HCT116 (cell line): ENCODE measurements around the gene C5orf22. TPM values are rescaled to one million over a fixed set of nuclear protein-coding genes. Genes with fewer than 3 reads are reported as not detected.

Experiments used
- ATAC-seq: fragments of 200-7000 bp; cut with Tn5 transposase; 2 replicates; pipeline ENCODE4 v1.9.1; 2020; ENCODE audit warnings: mild to moderate bottlenecking, moderate library complexity
- Bru-seq: library from RNA; stranded (reverse); fragments of 400-500 nt; gene quantifications from one replicate; lab custom pipeline; 2021; lab: Mats Ljungman, UMichigan
- BruChase-seq, 2 experiments: library from RNA; stranded (reverse); fragments of 400-500 nt; gene quantifications; one replicate each; lab custom pipeline; 2021; lab: Mats Ljungman, UMichigan
- BruUV-seq: library from RNA; stranded (reverse); fragments of 400-500 nt; replicated peaks from 2 replicates; lab custom pipeline; 2021; lab: Mats Ljungman, UMichigan
- CTCF ChIA-PET: fragments of 300-600 bp; sonication (Branson Sonifier 250); formaldehyde crosslinking; loops from one replicate; lab custom pipeline; 2021; ENCODE audit warnings: antibody characterized with exemption; lab: Charles Lee
- POLR2A ChIA-PET: fragments of 300-600, 350-600 bp; sonication (Branson Sonifier 250); formaldehyde crosslinking; loops from one replicate; lab custom pipeline; 2021; ENCODE audit warnings: antibody characterized with exemption; lab: Charles Lee
- RAD21 ChIA-PET, 2 experiments: fragments of 300-600 bp; sonication (Branson Sonifier 250); formaldehyde crosslinking; loops; one replicate each; lab custom pipeline; 2023; ENCODE audit warnings: low total read pairs in 2 of 2; ENCODE audit not compliant: uncharacterized antibody in 2 of 2, unreplicated experiment in 2 of 2, low non-redundant PET in 1 of 2; lab: Charles Lee
- DNase-seq: peaks from one replicate; pipeline ENCODE4 v3.0.0-alpha.2; 2010; ENCODE audit warnings: low read depth, low spot score
- H2AFZ ChIP-seq: fragments of 200-600 bp; shearing (Covaris generic), sonication (generic); 2 replicates; pipeline ENCODE4 v1.6.1; 2017; ENCODE audit warnings: low read depth, mixed run types, mixed read lengths, antibody characterized with exemption, low read length; ENCODE audit not compliant: poor library complexity, severe bottlenecking
- H3K27ac ChIP-seq: 2 replicates; pipeline ENCODE4 v1.5.1; 2012; ENCODE audit warnings: low read depth, low read length
- H3K27me3 ChIP-seq: fragments of 200-600 bp; sonication (generic); 2 replicates; pipeline ENCODE4 v1.6.1; 2016; ENCODE audit warnings: mixed run types, low read length, mixed read lengths; ENCODE audit not compliant: insufficient read depth
- H3K36me3 ChIP-seq, 2 experiments: fragments of 200-500 bp in 1 of 2; fragments of 200-600 bp in 1 of 2; sonication (Bioruptor generic) in 1 of 2; sonication (generic) in 1 of 2; 2 replicates each; pipeline versions ENCODE4 v1.5.1 to v1.6.1; 2014 to 2016; ENCODE audit warnings: low read length in 2 of 2, inconsistent platforms in 1 of 2, mixed read lengths in 1 of 2, mixed run types in 1 of 2; ENCODE audit not compliant: insufficient read depth in 2 of 2, control insufficient read depth in 1 of 2
- H3K4me1 ChIP-seq, 2 experiments: fragments of 200-600 bp in 1 of 2; sonication (generic) in 1 of 2; 2 replicates each; pipeline versions ENCODE4 v1.5.1 to v1.6.1; 2012 to 2017; ENCODE audit warnings: low read length in 2 of 2, inconsistent platforms in 1 of 2, mild to moderate bottlenecking in 1 of 2, mixed read lengths in 1 of 2, mixed run types in 1 of 2, moderate library complexity in 1 of 2; ENCODE audit not compliant: insufficient read depth in 2 of 2, control insufficient read depth in 1 of 2
- H3K4me2 ChIP-seq: fragments of 200-600 bp; sonication (generic); 2 replicates; pipeline ENCODE4 v1.6.1; 2017; ENCODE audit warnings: mixed run types, low read length, mixed read lengths
- H3K4me3 ChIP-seq, 2 experiments: fragments of 200-600 bp in 1 of 2; sonication (generic) in 1 of 2; replicated peaks in 1 of 2; 2 replicates each; pipeline ENCODE4 v1.5.1; 2011 to 2016; ENCODE audit warnings: low read length in 2 of 2, control low read depth in 1 of 2, low read depth in 1 of 2, mild to moderate bottlenecking in 1 of 2, mixed read lengths in 1 of 2, mixed run types in 1 of 2
- H3K79me2 ChIP-seq: fragments of 200-600 bp; sonication (generic); 2 replicates; pipeline ENCODE4 v1.6.1; 2017; ENCODE audit warnings: mild to moderate bottlenecking, mixed run types, low read length, moderate library complexity, mixed read lengths; ENCODE audit not compliant: insufficient read depth
- H3K9ac ChIP-seq: fragments of 200-600 bp; sonication (generic); 2 replicates; pipeline ENCODE4 v1.6.1; 2016; ENCODE audit warnings: low read length, mixed read lengths
- H3K9me2 ChIP-seq: fragments of 200-600 bp; sonication (generic), shearing (Covaris generic); 2 replicates; pipeline ENCODE4 v1.6.1; 2017; ENCODE audit warnings: mixed run types, mild to moderate bottlenecking, moderate library complexity; ENCODE audit not compliant: insufficient read depth
- H3K9me3 ChIP-seq, 2 experiments: fragments of 200-500 bp in 1 of 2; fragments of 200-600 bp in 1 of 2; sonication (Bioruptor generic) in 1 of 2; sonication (generic) in 1 of 2; 2 replicates each; pipeline ENCODE4 v1.6.1; 2014 to 2017; ENCODE audit warnings: low read length in 2 of 2, mixed read lengths in 2 of 2, inconsistent platforms in 1 of 2, low read depth in 1 of 2, mild to moderate bottlenecking in 1 of 2, mixed run types in 1 of 2, moderate library complexity in 1 of 2; ENCODE audit not compliant: control insufficient read depth in 1 of 2, insufficient read depth in 1 of 2
- H4K20me1 ChIP-seq: fragments of 200-600 bp; sonication (generic), shearing (Covaris generic); 2 replicates; pipeline ENCODE4 v1.6.1; 2017; ENCODE audit warnings: mixed run types, mild to moderate bottlenecking, moderate library complexity; ENCODE audit not compliant: insufficient read depth
- CBX3 ChIP-seq: IDR thresholded peaks from 2 replicates; pipeline ENCODE4 v1.6.1; 2012; ENCODE audit warnings: low read depth
- CEBPB ChIP-seq: IDR thresholded peaks from 2 replicates; pipeline ENCODE4 v1.6.1; 2012; ENCODE audit warnings: low read depth
- EGR1 ChIP-seq: IDR thresholded peaks from 2 replicates; pipeline ENCODE4 v1.6.1; 2012; ENCODE audit warnings: low read depth
- ELF1 ChIP-seq: IDR thresholded peaks from 2 replicates; pipeline ENCODE4 v1.6.1; 2012; ENCODE audit warnings: low read depth, borderline replicate concordance
- EZH2phosphoT487 ChIP-seq: fragments of 200-600 bp; IDR thresholded peaks from 2 replicates; pipeline ENCODE4 v1.6.1; 2018; ENCODE audit warnings: antibody characterized with exemption, borderline replicate concordance
- FOSL1 ChIP-seq: IDR thresholded peaks from 2 replicates; pipeline ENCODE4 v1.6.1; 2012; ENCODE audit warnings: low read depth
- JUND ChIP-seq: IDR thresholded peaks from 2 replicates; pipeline ENCODE4 v1.6.1; 2012
- POLR2A ChIP-seq: IDR thresholded peaks from 2 replicates; pipeline ENCODE4 v1.7.0; 2011; ENCODE audit warnings: borderline replicate concordance; ENCODE audit not compliant: insufficient read depth, insufficient read length; ENCODE audit errors: extremely low read depth
- POLR2AphosphoS5 ChIP-seq: IDR thresholded peaks from 2 replicates; pipeline ENCODE4 v1.6.1; 2011; ENCODE audit warnings: mild to moderate bottlenecking, low read depth, low read length, moderate library complexity
- RAD21 ChIP-seq: IDR thresholded peaks from 2 replicates; pipeline ENCODE4 v1.6.1; 2012; ENCODE audit warnings: low read depth, mild to moderate bottlenecking
- SIN3A ChIP-seq: IDR thresholded peaks from 2 replicates; pipeline ENCODE4 v1.6.1; 2012; ENCODE audit warnings: low read depth
- SP1 ChIP-seq: IDR thresholded peaks from 2 replicates; pipeline ENCODE4 v1.6.1; 2012; ENCODE audit warnings: low read depth
- TCF7L2 ChIP-seq: IDR thresholded peaks from 2 replicates; pipeline ENCODE4 v1.7.0; 2011; ENCODE audit warnings: borderline replicate concordance, inconsistent platforms; ENCODE audit not compliant: insufficient read depth, insufficient read length; ENCODE audit errors: extremely low read depth
- YY1 ChIP-seq: IDR thresholded peaks from 2 replicates; pipeline ENCODE4 v1.6.1; 2011; ENCODE audit warnings: low read length, low read depth, moderate library complexity, mild to moderate bottlenecking; ENCODE audit not compliant: insufficient replicate concordance; ENCODE audit errors: extremely low read depth
- ZFX ChIP-seq: fragments of 450-650 bp; IDR thresholded peaks from 2 replicates; pipeline ENCODE4 v1.6.1; 2017
- ZNF274 ChIP-seq: fragments of 200-500 bp; sonication (Bioruptor generic); IDR thresholded peaks from 2 replicates; pipeline ENCODE4 v1.6.1; 2014; ENCODE audit warnings: mild to moderate bottlenecking, low read depth, low read length, inconsistent platforms
- intact Hi-C: fragments of 100-400 bp; cut with micrococcal nuclease; formaldehyde crosslinking; loops from 2 replicates; pipeline ENCODE4 v1.10.0; 2022
- long read RNA-seq: library from polyadenylated mRNA; unstranded; transcript quantifications from one replicate; pipeline ENCODE4 v2.0.0, GENCODE V29; 2021; ENCODE audit not compliant: unreplicated experiment
- polyA plus RNA-seq: library from polyadenylated mRNA; unstranded; fragments of >200 nt; gene quantifications from 2 replicates; pipeline ENCODE4 v1.2.1, GENCODE V29; 2012; ENCODE audit warnings: missing spikeins
- total RNA-seq: library from RNA; stranded (reverse); gene quantifications from one replicate; pipeline ENCODE4 v1.2.1, GENCODE V29; 2021; ENCODE audit not compliant: unreplicated experiment
- TF ChIP-seq, protein P1 (sequence below): IDR thresholded peaks from 2 replicates; pipeline ENCODE4 v1.6.1; 2012
- TF ChIP-seq, protein P2 (sequence below): IDR thresholded peaks from 2 replicates; pipeline ENCODE4 v1.6.1; 2011; ENCODE audit warnings: mild to moderate bottlenecking, low read length, moderate library complexity; ENCODE audit not compliant: insufficient replicate concordance; ENCODE audit errors: extremely low read depth
- TF ChIP-seq, protein P3 (sequence below), 3 experiments: fragments of 200-600 bp in 1 of 3; sonication (generic) in 1 of 3; IDR thresholded peaks in 2 of 3; conservative IDR thresholded peaks in 1 of 3; 2 replicates each; pipeline ENCODE4 v1.5.1; 2012 to 2017; ENCODE audit warnings: low read depth in 2 of 3, low read length in 2 of 3, antibody characterized with exemption in 1 of 3, borderline replicate concordance in 1 of 3, control low read depth in 1 of 3, mild to moderate bottlenecking in 1 of 3, mixed read lengths in 1 of 3, mixed run types in 1 of 3, moderate library complexity in 1 of 3; ENCODE audit not compliant: insufficient read depth in 1 of 3

The C5orf22 gene
- 22.9 TPM for total RNA-seq
- 7.4 and 9.3 TPM in 2 replicates for polyA plus RNA-seq
- Bru-seq, nascent RNA, result percentile 72 among the genes with signal in this experiment
- BruChase-seq, experiment 1, labeled RNA remaining after a 6-hour chase, result percentile 84 among the genes with signal in this experiment
- BruChase-seq, experiment 2, labeled RNA remaining after a 2-hour chase, result percentile 82 among the genes with signal in this experiment
- long read RNA-seq, transcript C5orf22-201 (9 exons, 3,612 nt), result major isoform, 37 of 50 reads
- long read RNA-seq, partial matches to known transcripts, result 0 of 50 reads
- long read RNA-seq, other reads (novel, unspliced or antisense), result 9 of 50 reads

DNA sequence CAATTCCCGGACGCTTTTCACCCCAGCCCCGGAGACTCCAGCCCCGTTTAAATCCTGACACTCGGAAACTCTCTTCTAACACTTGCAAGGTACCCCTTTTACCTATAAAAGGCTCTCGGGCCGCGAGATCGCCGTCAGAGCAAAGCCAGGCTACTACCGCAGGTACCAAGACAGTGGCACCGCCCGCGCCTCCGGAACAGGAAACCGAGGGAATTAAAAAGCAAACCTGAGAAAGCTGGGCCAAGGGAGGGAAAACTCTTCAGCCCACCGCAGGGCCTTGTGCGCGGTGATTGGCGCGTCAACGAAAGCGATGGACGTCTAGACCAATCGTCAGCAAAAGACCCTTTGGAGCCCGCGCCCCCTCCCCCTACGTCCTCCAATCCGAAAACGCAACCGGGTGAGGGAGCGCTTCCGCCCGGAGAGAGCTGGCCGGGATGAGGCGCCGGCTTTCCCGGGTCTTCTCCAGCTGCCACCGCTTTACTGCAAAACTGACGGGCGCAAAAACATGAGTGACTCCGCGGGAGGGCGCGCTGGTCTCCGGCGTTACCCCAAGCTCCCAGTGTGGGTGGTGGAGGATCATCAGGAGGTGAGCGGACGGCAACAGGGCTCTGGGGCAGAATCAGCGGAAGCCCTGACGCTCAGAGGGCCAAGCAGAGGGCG, at the start of gene C5orf22, which contains the start of gene DROSHA:
TSS of gene C5orf22 (plus strand) at position 414 of the 660 bp plus-strand sequence. CDS start at position 506, 92 bp downstream.
TSS of gene DROSHA (minus strand) at position 206 of the 660 bp plus-strand sequence. CDS start 3,034 bp downstream, outside the sequence.
- H3K79me2 ChIP-seq, result peaks cover 65% of the 10 kb centered on the region
- H3K27me3 ChIP-seq, result no peaks in the 10 kb centered on the region
- peak within 1 kb of the TSS; percentile 52 for H2AFZ ChIP-seq
- H3K4me1 ChIP-seq, result peaks cover 11 to 17% of the 10 kb centered on the region in 2 experiments
- H3K9me3 ChIP-seq, result no peaks in the 10 kb centered on the region
- ChIA-PET POLR2A (interaction anchor here (0.6 to 1.5 kb wide), 3 partner anchors 12 to 346 kb away, joined by 3 read pairs; no protein-coding TSS in a partner anchor), RAD21 (interaction anchor here in 1 of 2 experiments (0.7 kb wide), 1 partner anchor 31 kb away, joined by 3 read pairs; no protein-coding TSS in a partner anchor), CTCF (interaction anchor here (0.6 to 1.6 kb wide), 2 partner anchors 277 to 561 kb away, joined by 3 to 6 read pairs; no protein-coding TSS in a partner anchor)
- H3K9me2 ChIP-seq, result no peaks in the 10 kb centered on the region
- DNase-seq (peak; percentile 91), ATAC-seq (peak; percentile 95)
- peak within 1 kb of the TSS; percentile 78 for H3K27ac ChIP-seq
- H4K20me1 ChIP-seq, result no peaks in the 10 kb centered on the region
- intact Hi-C loops, result no loop called here
- H3K4me2 ChIP-seq, result peak within 1 kb of the TSS; percentile 76
- H3K9ac ChIP-seq, result peak within 1 kb of the TSS; percentile 84
- no peak for TF ChIP-seq YY1
- no peak for TF ChIP-seq CBX3
- no peak for TF ChIP-seq RAD21
- TF ChIP-seq EZH2phosphoT487, result no peak
- TF ChIP-seq, protein P1, sequence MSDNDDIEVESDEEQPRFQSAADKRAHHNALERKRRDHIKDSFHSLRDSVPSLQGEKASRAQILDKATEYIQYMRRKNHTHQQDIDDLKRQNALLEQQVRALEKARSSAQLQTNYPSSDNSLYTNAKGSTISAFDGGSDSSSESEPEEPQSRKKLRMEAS, result peak; percentile 45
- peak; percentile 67 for TF ChIP-seq ELF1
- peak; percentile 40 for TF ChIP-seq SIN3A
- peak; percentile 98 for TF ChIP-seq SP1
- TF ChIP-seq TCF7L2, result peak; percentile 21
- TF ChIP-seq, protein P2, sequence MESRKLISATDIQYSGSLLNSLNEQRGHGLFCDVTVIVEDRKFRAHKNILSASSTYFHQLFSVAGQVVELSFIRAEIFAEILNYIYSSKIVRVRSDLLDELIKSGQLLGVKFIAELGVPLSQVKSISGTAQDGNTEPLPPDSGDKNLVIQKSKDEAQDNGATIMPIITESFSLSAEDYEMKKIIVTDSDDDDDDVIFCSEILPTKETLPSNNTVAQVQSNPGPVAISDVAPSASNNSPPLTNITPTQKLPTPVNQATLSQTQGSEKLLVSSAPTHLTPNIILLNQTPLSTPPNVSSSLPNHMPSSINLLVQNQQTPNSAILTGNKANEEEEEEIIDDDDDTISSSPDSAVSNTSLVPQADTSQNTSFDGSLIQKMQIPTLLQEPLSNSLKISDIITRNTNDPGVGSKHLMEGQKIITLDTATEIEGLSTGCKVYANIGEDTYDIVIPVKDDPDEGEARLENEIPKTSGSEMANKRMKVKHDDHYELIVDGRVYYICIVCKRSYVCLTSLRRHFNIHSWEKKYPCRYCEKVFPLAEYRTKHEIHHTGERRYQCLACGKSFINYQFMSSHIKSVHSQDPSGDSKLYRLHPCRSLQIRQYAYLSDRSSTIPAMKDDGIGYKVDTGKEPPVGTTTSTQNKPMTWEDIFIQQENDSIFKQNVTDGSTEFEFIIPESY, result no peak
- no peak for TF ChIP-seq CEBPB
- TF ChIP-seq ZNF274, result no peak
- TF ChIP-seq POLR2A, result peak; percentile 77
- TF ChIP-seq JUND, result no peak
- peak; percentile 78 for TF ChIP-seq POLR2AphosphoS5
- TF ChIP-seq ZFX, result peak; percentile 51
- TF ChIP-seq FOSL1, result no peak
- peak; percentile 54; the same call in 1 of the 2 replicates for TF ChIP-seq EGR1
- TF ChIP-seq, protein P3, sequence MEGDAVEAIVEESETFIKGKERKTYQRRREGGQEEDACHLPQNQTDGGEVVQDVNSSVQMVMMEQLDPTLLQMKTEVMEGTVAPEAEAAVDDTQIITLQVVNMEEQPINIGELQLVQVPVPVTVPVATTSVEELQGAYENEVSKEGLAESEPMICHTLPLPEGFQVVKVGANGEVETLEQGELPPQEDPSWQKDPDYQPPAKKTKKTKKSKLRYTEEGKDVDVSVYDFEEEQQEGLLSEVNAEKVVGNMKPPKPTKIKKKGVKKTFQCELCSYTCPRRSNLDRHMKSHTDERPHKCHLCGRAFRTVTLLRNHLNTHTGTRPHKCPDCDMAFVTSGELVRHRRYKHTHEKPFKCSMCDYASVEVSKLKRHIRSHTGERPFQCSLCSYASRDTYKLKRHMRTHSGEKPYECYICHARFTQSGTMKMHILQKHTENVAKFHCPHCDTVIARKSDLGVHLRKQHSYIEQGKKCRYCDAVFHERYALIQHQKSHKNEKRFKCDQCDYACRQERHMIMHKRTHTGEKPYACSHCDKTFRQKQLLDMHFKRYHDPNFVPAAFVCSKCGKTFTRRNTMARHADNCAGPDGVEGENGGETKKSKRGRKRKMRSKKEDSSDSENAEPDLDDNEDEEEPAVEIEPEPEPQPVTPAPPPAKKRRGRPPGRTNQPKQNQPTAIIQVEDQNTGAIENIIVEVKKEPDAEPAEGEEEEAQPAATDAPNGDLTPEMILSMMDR (IDR thresholded peaks at IDR 0.05 in 2 of 3, conservative IDR thresholded peaks at IDR 0.05 in 1 of 3; ENCODE audit: borderline replicate concordance in 1 of 3, insufficient read depth in 1 of 3, low read depth in 2 of 3, low read length in 2 of 3), result no peak
- H3K4me3 ChIP-seq, result peak within 1 kb of the TSS; percentile 67 to 98
- H3K36me3 ChIP-seq, result peaks cover 28 to 39% of the 10 kb centered on the region in 2 experiments
- no TSS peak for BruUV-seq
